Nephron progenitor cell (in vitro differentiated cells): ENCODE measurements around the gene ZBTB7C.

Experiments
- DNase-seq: peaks from one replicate; pipeline ENCODE4 v3.0.0; 2021
- H3K27ac Mint-ChIP-seq: 2 replicates; pipeline ENCODE4 v1.8.0; 2021; ENCODE audit warnings: mild to moderate bottlenecking, moderate library complexity, mixed read lengths
- H3K27me3 Mint-ChIP-seq: 2 replicates; pipeline ENCODE4 v1.8.0; 2021; ENCODE audit warnings: mild to moderate bottlenecking, low read depth, mixed read lengths; ENCODE audit not compliant: poor library complexity
- H3K36me3 Mint-ChIP-seq: 2 replicates; pipeline ENCODE4 v1.8.0; 2021; ENCODE audit warnings: low read depth, mixed read lengths
- H3K4me1 Mint-ChIP-seq: 2 replicates; pipeline ENCODE4 v1.8.0; 2021; ENCODE audit warnings: mixed read lengths
- H3K4me3 Mint-ChIP-seq: 2 replicates; pipeline ENCODE4 v1.8.0; 2021; ENCODE audit warnings: mild to moderate bottlenecking, moderate library complexity, mixed read lengths
- H3K9me3 Mint-ChIP-seq: 2 replicates; pipeline ENCODE4 v1.8.0; 2021; ENCODE audit warnings: mild to moderate bottlenecking, moderate library complexity, mixed read lengths
- CTCF ChIP-seq: fragments of 200-600 bp; sonication (generic); IDR thresholded peaks from 2 replicates; pipeline ENCODE4 v1.5.0; 2021; ENCODE audit warnings: antibody characterized with exemption

The ZBTB7C gene

GRCh38 chr18:48256848-48257247 is 152.3 kb downstream of the ZBTB7C start:
- Mint-ChIP-seq H3K4me1 (peaks cover 6% of the 10 kb centered on the region), H3K4me3 (no peak overlapping the region), H3K9me3 (peaks cover 31% of the 10 kb centered on the region), H3K27ac (no peak overlapping the region), H3K27me3 (peaks cover 7% of the 10 kb centered on the region), H3K36me3 (peaks cover 12% of the 10 kb centered on the region)
- DNase-seq = no peak
- no peak for TF ChIP-seq CTCF

- Mint-ChIP-seq H3K27ac (no peak overlapping the region), H3K27me3 (peaks cover 4% of the 10 kb centered on the region), H3K9me3 (peaks cover 31% of the 10 kb centered on the region), H3K4me3 (no peak overlapping the region), H3K36me3 (peaks cover 12% of the 10 kb centered on the region), H3K4me1 (peaks cover 6% of the 10 kb centered on the region)
- no peak for DNase-seq
- TF ChIP-seq CTCF = no peak
Measured at GRCh38 chr18:48254077-48254602, 155.0 kb downstream of the ZBTB7C start.

- Mint-ChIP-seq H3K9me3 (peaks cover 25% of the 10 kb centered on the region), H3K27ac (no peak overlapping the region), H3K27me3 (peaks cover 4% of the 10 kb centered on the region), H3K4me3 (no peak overlapping the region), H3K4me1 (peaks cover 6% of the 10 kb centered on the region), H3K36me3 (peaks cover 12% of the 10 kb centered on the region)
- no peak for TF ChIP-seq CTCF
- DNase-seq = no peak
Measured at GRCh38 chr18:48252525-48252924, 156.7 kb downstream of the ZBTB7C start.

GRCh38 chr18:48250918-48251317 is 158.3 kb downstream of the ZBTB7C start:
- Mint-ChIP-seq H3K36me3 (peaks cover 9% of the 10 kb centered on the region), H3K9me3 (peaks cover 15% of the 10 kb centered on the region), H3K27me3 (peaks cover 4% of the 10 kb centered on the region), H3K27ac (no peak overlapping the region), H3K4me3 (no peak overlapping the region), H3K4me1 (peaks cover 6% of the 10 kb centered on the region)
- DNase-seq = no peak
- no peak for TF ChIP-seq CTCF

- peaks cover 6% of the 10 kb centered on the region for H3K4me1 Mint-ChIP-seq
- H3K36me3 Mint-ChIP-seq = peaks cover 6% of the 10 kb centered on the region
- peaks cover 4% of the 10 kb centered on the region for H3K27me3 Mint-ChIP-seq
- H3K4me3 Mint-ChIP-seq = no peak overlapping the region
- no peak overlapping the region for H3K27ac Mint-ChIP-seq
- no peak for TF ChIP-seq CTCF
- H3K9me3 Mint-ChIP-seq = peaks cover 10% of the 10 kb centered on the region
- no peak for DNase-seq
Measured at GRCh38 chr18:48250362-48250907, 158.7 kb downstream of the ZBTB7C start.

- H3K4me3 Mint-ChIP-seq = no peak overlapping the region
- peaks cover 8% of the 10 kb centered on the region for H3K27me3 Mint-ChIP-seq
- DNase-seq = no peak
- peaks cover 6% of the 10 kb centered on the region for H3K9me3 Mint-ChIP-seq
- TF ChIP-seq CTCF = no peak
- peaks cover 6% of the 10 kb centered on the region for H3K4me1 Mint-ChIP-seq
- no peak overlapping the region for H3K27ac Mint-ChIP-seq
- H3K36me3 Mint-ChIP-seq = peaks cover 5% of the 10 kb centered on the region
Measured at GRCh38 chr18:48249854-48250253, 159.3 kb downstream of the ZBTB7C start.
